GM12872 (cell line): ENCODE results near the gene RPL10A.

ENCODE experiments used
- CTCF ChIP-seq: IDR thresholded peaks from 3 replicates; pipeline ENCODE4 v1.5.1; 2011; ENCODE audit warnings: low read depth, mild to moderate bottlenecking, low read length, moderate library complexity; ENCODE audit not compliant: insufficient read depth

Gene RPL10A

DNA sequence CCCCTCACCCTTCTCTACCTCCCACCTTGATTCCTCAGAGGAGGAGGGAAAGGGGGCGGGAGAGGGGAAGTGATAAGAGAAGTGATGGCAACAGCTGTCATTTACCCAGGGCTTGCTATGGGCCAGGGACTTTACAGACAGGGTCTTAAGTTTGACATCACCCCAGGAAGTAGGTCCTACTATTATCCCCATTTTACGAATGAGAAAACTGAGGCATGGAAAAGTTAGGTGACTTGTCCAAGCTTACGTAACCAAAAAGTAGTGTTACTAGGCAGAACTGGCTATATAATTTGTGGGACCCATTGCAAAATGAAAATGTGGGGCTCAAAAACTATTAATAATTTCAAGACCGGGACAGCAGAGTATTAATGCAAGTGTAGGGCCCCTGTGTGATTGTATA is 26.6 kb upstream of the RPL10A start:
- no peak for TF ChIP-seq CTCF

DNA sequence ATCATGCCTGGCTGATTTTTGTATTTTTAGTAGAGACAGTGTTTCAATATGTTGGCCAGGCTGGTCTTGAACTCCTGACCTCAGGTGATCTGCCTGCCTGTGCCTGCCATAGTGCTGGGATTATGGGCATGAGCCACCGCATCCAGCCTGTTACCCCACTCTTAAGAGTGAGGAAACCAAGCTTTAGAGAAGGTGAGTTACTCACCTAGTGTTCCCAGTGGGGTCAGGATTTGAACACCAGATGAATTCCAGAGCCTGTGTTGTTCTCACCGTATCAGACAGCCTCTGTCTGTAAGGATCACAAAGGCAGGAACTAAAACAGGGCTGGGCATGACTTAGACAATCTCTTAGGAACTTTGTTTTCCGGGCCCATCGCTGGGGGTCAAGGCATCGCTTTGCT is 25.5 kb upstream of the RPL10A start:
- no peak for TF ChIP-seq CTCF

- no peak for TF ChIP-seq CTCF
Observed at GRCh38 chr6:35443341-35444030, 24.7 kb upstream of the RPL10A start.

GRCh38 chr6:35445691-35446090 is 22.5 kb upstream of the RPL10A start:
- no peak for TF ChIP-seq CTCF

DNA sequence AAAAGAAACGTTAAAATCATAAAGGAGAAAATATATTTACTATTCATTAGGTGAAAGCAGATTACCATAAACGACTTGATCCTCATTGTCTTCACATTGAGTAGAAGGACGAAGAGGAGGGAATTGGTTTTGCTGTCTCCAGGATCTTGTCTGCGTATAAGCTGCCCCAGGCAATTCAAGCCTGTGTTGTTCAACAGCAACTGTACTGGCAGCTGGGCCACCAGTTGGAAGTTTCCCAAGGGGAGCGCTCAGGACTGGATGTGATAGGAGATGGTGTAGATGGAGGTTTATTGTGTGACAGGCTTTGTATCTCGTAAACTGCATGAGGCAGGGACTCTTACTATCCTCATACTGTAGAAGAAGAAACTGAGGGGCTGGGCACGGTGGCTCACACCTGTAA is 20.0 kb upstream of the RPL10A start:
- TF ChIP-seq CTCF: no peak

DNA sequence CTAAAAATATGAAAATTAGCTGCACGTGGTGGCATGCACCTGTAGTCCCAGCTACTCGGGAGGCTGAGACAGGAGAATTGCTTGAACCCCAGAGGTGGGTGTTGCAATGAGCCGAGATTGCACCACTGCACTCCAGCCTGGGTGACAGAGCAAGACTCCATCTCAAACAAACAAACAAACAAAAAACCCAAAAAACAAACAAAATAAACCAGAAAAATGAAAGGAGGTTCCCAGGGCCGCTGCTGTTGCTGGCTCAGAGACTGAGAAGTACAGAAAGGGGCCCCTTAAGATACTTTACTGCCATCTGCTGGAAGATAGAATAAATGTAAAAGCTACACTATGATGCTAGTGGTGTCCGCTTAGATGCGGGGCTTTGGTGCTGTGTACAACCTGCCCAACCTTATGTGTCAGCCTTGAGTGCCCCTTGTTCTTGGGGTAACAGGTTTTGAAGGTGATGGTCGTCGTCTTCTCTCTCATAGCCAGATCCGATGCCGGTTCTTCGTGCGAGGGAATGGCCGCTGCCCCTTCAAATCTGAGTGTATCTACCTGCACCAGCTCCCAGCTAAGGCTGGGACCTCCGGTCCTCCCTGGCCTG is 18.8 kb upstream of the RPL10A start:
- TF ChIP-seq CTCF: peak; percentile 60

DNA sequence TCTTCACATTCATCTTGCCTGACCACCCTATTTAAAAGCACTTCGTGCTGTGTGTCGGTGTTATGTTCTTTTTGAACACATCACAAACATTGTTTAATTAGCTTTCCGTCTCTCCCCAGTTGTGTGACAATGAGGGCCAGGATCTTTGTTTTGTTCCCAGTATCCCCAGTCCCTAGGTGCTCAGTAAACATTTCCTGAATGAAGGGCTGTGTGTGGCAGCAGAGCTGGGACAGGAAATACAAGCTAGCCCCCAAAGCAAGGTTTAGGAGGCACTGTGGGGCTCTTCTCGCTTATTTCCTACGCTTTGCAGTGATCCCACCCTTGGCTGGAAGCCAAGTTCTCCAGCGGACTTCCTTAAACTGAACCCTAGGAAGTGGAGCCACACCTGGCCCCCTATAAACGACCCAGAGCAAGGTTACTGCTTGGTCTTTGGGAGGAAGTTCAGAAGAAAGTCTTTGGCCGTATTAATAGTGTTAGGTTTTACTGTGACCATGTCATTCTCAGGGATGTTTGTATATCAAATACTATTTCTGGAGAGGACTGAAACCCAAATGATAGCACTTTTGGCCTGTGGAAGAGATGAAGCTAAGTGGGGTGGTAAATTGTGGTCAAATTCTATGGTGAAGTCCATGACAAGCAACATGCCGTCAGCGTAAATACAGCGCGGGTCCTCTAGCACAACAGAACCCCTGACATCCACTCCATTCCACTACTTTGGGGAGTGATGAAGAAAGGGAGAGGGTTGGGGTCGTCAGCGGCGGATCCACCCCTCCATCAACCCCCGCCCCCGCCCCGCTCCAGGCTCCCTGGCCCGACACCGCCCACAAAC is 16.6 kb upstream of the RPL10A start:
- no peak for TF ChIP-seq CTCF
